Measurements from ENCODE around the gene NCAM1.

The NCAM1 gene

DNA sequence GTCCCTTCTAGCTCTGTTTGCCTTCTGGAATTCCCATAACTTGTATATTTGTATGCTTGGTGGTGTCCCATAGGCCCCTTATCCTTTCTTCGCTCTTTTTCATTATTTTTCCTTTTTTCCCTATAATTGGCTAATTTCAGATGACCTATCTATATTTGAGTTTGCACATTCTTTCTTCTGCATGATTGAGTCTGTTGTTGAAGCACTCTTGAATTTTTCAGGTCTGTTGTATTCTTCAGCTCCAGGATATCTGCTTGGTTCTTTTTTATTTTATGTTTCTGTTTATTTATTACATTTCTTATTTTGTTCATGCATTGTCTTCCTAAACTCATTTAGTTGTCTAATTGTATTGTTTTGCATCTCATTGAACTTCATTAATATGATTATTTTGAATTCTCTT, 28.0 kb downstream of the NCAM1 start:
- no peak overlapping the region for H3K4me3 ChIP-seq
- no peaks in the 10 kb centered on the region for H3K27me3 ChIP-seq
- no peak overlapping the region for H3K9ac ChIP-seq
- H3K9me3 ChIP-seq, result peaks cover 32% of the 10 kb centered on the region
- TF ChIP-seq Cebpa-rat (IDR thresholded peaks at IDR 0.05), result no peak
- H3K4me2 ChIP-seq, result no peak overlapping the region
- no peak overlapping the region for H3K27ac ChIP-seq
- H3K4me1 ChIP-seq, result no peaks in the 10 kb centered on the region
- no peaks in the 10 kb centered on the region for H4K20me1 ChIP-seq
- H3K36me3 ChIP-seq, result no peaks in the 10 kb centered on the region; the same call in 1 of the 2 replicates

DNA sequence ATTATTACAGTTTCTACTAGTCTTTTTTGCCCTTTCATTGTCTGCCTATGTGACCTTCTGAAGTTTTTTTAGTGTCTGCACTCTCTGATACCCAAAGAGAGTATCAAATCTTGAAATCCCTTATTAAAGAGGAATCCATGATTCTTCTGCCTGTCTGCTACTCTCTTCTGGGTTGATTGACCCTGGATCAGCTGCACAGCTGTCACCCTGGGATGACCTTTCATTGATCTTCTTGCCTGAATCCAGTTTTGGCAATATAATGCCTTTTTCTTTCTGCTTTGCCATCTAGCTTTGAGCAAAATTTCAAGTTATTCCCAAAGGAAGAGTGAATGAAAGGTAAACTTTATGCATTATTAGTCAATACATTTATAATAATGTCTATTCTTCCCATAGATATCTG, 32.6 kb downstream of the NCAM1 start:
- no peaks in the 10 kb centered on the region for H3K4me1 ChIP-seq
- H3K27me3 ChIP-seq, result no peaks in the 10 kb centered on the region
- H3K4me3 ChIP-seq, result no peak overlapping the region
- H3K36me3 ChIP-seq, result no peaks in the 10 kb centered on the region
- TF ChIP-seq Cebpa-rat (IDR thresholded peaks at IDR 0.05), result no peak
- H3K4me2 ChIP-seq, result no peak overlapping the region
- H3K9ac ChIP-seq, result no peak overlapping the region
- H4K20me1 ChIP-seq, result no peaks in the 10 kb centered on the region
- H3K9me3 ChIP-seq, result peaks cover 20% of the 10 kb centered on the region
- no peak overlapping the region for H3K27ac ChIP-seq

DNA sequence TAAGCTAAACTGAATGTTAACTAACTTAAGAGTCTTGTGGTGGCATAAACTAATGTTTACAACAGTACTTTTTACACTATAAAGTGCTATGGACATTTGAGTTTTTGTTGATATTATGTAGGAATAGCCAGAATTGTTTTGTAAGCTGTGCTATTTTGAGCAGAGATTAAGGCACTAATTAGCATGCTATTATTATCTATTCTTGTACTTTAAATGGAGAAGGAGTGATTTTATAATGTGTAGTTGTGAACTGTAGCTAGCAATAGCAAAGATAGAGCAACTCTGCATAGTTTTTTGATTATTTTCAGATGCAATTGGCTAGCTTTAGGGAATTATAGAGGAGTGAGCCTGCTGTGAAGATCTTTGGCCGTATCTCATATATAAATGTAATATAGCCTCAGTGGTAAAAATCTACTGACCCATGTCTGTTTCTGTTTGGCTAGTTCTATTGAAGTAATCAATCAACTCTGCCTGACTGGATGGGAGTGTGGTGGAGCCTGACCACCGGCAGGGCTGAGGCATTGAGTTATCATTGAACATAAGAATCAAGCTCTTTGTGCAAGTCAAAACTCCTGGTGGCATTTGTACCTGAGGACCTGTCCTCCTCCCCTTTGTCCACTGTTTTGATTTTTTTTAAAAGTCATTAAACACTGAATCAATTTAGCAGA, 34.3 kb downstream of the NCAM1 start:
- Histone ChIP-seq H3K4me2 (no peak overlapping the region), H3K9ac (no peak overlapping the region), H3K36me3 (no peaks in the 10 kb centered on the region), H4K20me1 (no peaks in the 10 kb centered on the region), H3K27me3 (no peaks in the 10 kb centered on the region), H3K4me1 (no peaks in the 10 kb centered on the region), H3K27ac (no peak overlapping the region), H3K4me3 (no peak overlapping the region), H3K9me3 (peaks cover 2% of the 10 kb centered on the region; the same call in 1 of the 2 replicates)
- no peak for TF ChIP-seq Cebpa-rat (IDR thresholded peaks at IDR 0.05)

DNA sequence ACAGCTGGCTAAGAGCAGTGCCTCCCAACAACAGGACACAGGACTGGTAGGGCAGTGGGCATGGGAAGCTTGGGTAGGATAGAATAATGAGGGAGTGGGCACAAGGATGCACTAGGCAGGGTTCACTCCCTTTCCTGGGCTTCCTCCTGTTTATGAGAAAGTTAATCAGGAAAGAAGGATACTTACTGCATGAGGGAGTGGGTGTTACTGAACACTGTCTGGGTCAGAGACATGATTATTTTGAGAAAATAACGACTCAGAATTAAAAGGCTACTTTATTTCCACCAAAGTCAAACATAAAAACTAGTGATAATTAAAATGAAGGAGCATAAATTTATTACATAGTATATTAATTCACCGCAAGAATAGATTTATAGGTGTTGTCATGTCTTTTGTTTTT, 35.8 kb downstream of the NCAM1 start:
- H3K4me3 ChIP-seq, result no peak overlapping the region
- no peak for TF ChIP-seq Cebpa-rat (IDR thresholded peaks at IDR 0.05)
- no peaks in the 10 kb centered on the region for H4K20me1 ChIP-seq
- no peak overlapping the region for H3K9ac ChIP-seq
- no peaks in the 10 kb centered on the region for H3K27me3 ChIP-seq
- H3K4me2 ChIP-seq, result no peak overlapping the region
- H3K36me3 ChIP-seq, result no peaks in the 10 kb centered on the region
- H3K4me1 ChIP-seq, result no peaks in the 10 kb centered on the region
- H3K9me3 ChIP-seq, result no peaks in the 10 kb centered on the region
- H3K27ac ChIP-seq, result no peak overlapping the region

DNA sequence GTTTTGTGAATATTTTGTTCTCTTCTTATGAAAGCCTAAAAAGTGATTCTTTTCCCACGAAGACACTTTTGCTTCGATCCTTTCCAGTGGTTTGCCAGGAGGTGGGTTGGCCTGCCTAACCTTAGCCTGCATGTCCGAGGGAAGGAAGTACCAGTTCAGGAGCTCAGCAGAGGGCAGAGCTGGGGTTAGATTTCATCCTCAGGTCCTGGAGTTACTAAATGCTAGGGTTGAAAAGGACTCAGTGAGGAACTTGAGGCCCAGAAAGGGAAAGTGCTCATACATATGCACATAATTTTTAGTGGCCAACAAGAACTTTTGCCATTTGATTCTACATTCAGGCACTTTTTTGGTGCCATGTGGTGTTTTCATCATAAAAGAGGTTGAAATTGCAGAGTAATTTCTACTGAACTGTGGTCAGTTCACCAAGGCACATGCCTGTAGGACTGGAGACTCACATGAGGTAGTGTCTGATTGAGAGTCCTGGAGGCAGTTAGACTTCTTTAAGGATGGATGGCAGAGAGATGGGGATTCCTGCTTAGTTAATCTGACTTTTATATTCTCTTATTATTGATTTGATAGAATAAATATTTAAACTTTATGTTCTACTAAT, 36.7 kb downstream of the NCAM1 start:
- H3K4me1 ChIP-seq, result no peaks in the 10 kb centered on the region
- H4K20me1 ChIP-seq, result no peaks in the 10 kb centered on the region

DNA sequence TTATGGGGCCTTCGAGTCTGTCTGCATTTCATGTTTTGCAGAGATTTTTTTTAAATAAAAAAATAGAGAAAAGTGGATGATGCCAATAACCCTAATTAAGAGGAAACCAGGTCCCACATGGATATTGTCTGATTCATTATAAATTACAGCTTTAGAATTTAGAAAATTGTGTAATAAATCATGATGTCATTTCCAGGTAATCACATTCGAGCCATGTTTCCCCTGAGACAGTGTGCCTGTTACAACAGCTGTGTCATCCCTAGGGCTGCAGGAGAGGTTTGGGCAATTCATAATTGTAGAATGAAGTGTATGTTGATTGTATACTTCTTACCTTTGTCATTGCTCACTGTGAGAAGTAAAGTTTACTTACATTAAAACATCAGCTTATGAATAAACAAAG, 38.3 kb downstream of the NCAM1 start:
- TF ChIP-seq Cebpa-rat (IDR thresholded peaks at IDR 0.05), result no peak

More for the DNA sequence above, 36.7 kb downstream of the NCAM1 start:
- Histone ChIP-seq H3K27ac (no peak overlapping the region), H3K4me3 (no peak overlapping the region), H3K27me3 (no peaks in the 10 kb centered on the region), H3K4me2 (no peak overlapping the region), H3K9ac (no peak overlapping the region), H3K9me3 (no peaks in the 10 kb centered on the region), H3K36me3 (no peaks in the 10 kb centered on the region)
- TF ChIP-seq Cebpa-rat (IDR thresholded peaks at IDR 0.05), result no peak

DNA sequence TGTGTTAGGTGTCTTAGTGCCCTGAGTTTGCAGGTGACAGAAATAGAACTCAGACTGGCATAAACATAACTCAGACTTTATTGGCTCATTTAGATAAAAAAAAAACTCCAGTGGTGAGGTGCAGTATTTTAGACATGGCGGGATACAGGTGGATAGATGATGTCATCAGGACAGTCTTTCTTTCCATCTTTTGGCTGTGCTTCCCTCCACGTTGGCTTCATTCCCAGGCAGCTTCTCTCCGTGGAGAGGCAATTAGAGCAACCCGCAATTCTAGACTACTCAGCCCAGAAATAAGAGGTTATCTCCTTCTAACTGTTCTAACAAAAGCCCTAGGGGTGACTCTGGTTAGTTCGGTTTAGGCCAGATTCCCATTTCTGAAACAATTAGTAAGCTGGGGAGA, 40.5 kb downstream of the NCAM1 start:
- H3K9me3 ChIP-seq, result no peaks in the 10 kb centered on the region
- H3K27ac ChIP-seq, result no peak overlapping the region
- no peaks in the 10 kb centered on the region for H4K20me1 ChIP-seq
- no peak overlapping the region for H3K9ac ChIP-seq
- no peaks in the 10 kb centered on the region for H3K36me3 ChIP-seq
- H3K4me2 ChIP-seq, result no peak overlapping the region
- H3K27me3 ChIP-seq, result no peaks in the 10 kb centered on the region
- H3K4me1 ChIP-seq, result no peaks in the 10 kb centered on the region
- H3K4me3 ChIP-seq, result no peak overlapping the region
- TF ChIP-seq Cebpa-rat (IDR thresholded peaks at IDR 0.05), result no peak

More for the DNA sequence above, 38.3 kb downstream of the NCAM1 start:
- Histone ChIP-seq H3K4me1 (no peaks in the 10 kb centered on the region), H3K4me2 (no peak overlapping the region), H3K4me3 (no peak overlapping the region), H3K9me3 (no peaks in the 10 kb centered on the region), H3K36me3 (no peaks in the 10 kb centered on the region), H4K20me1 (no peaks in the 10 kb centered on the region), H3K27me3 (no peaks in the 10 kb centered on the region), H3K27ac (no peak overlapping the region), H3K9ac (no peak overlapping the region)

DNA sequence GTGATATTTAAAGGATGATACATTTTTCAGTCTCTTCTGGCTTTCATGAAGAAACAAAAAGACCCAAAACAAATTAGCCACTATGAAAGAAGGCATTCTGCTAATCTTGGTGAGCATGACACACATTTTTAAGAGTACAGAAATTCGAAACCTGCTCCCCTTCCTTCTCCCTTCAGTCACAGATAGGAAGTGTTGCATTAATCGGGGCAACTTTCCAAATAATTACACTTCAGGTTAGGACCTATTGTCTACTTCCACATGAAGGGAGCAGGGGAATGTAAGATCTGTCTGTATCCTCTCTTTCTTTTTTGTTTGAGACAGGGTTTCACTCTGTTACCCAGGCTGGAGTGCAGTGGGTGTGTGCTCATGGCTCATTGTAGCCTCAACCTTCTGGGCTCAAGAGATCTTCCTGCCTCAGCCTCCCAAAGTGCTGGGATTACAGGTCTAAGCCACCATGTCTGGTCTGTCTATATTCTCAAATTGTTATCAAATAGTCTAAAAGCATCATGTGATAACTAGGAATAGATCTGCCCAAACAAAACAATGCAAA, 45.8 kb downstream of the NCAM1 start:
- Histone ChIP-seq H3K36me3 (no peaks in the 10 kb centered on the region), H3K4me1 (no peaks in the 10 kb centered on the region), H3K4me2 (no peak overlapping the region), H4K20me1 (no peaks in the 10 kb centered on the region), H3K9ac (no peak overlapping the region), H3K27ac (no peak overlapping the region), H3K27me3 (no peaks in the 10 kb centered on the region), H3K9me3 (no peaks in the 10 kb centered on the region), H3K4me3 (no peak overlapping the region)
- no peak for TF ChIP-seq Cebpa-rat (IDR thresholded peaks at IDR 0.05)

DNA sequence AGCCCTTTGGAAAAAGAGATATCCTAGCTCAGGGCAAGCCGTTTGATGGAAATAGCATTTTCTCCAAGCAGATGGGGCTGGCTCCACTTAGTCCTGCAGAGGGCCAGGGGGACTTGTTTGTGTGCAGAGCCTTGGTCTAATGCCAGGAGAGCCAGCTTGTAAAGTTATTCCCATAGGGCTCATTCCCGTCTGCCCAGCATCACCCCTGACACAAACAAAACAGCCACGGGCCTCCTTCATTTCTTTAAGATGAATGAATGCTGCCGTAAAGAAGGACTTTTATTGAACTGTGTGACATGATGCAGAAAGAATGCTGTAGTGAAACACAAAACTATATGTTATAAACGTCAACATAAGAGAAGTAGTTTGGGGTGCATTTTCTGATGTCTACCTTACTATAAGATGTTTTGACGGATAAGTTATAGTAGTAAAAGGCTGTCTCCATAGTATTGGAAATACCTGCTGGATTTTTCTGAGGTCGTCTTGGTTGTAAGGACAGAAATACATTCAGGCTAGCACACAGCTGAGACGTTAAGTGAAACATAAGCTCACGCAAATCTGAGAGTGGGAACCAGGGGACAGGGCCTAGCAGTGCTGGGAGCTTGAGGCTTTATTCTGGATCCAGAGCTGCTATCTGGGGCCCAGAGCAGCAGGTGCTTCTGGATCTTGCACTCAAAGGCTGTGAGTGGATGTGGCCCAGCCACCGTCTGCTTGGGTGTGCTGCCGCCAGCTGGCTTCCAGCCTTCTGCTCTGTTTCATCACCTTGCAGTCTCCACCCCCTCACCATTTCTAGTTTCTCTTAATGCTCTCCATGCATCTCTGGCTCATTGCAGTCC, 53.3 kb downstream of the NCAM1 start:
- H3K4me1 ChIP-seq, result no peaks in the 10 kb centered on the region
- no peaks in the 10 kb centered on the region for H3K9me3 ChIP-seq
- H4K20me1 ChIP-seq, result no peaks in the 10 kb centered on the region
- no peak for TF ChIP-seq Cebpa-rat (IDR thresholded peaks at IDR 0.05)
- H3K27ac ChIP-seq, result no peak overlapping the region
- H3K36me3 ChIP-seq, result no peaks in the 10 kb centered on the region
- no peak overlapping the region for H3K9ac ChIP-seq
- H3K27me3 ChIP-seq, result no peaks in the 10 kb centered on the region
- no peak overlapping the region for H3K4me2 ChIP-seq
- no peak overlapping the region for H3K4me3 ChIP-seq

DNA sequence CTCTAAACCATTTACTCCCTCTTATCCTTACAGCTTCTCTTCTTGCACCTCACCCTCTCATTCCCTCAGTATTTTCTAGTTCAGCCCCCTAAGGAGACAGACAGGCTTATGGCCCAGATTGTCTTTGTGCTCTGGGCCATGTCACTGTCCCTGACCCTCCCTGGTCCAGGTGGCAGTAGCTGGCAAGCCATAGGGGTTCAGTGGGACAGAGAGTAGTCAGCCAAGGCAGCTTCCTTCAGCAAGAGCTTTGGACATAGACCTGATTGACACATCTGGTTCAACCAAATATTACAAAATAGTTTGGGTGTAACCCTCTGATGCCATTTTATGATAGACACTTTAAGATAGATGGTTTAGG, 53.9 kb downstream of the NCAM1 start:
- TF ChIP-seq Cebpa-rat (IDR thresholded peaks at IDR 0.05), result no peak
- Histone ChIP-seq H3K9me3 (no peaks in the 10 kb centered on the region), H3K27me3 (no peaks in the 10 kb centered on the region), H3K4me2 (no peak overlapping the region), H4K20me1 (no peaks in the 10 kb centered on the region), H3K27ac (no peak overlapping the region), H3K4me3 (no peak overlapping the region), H3K9ac (no peak overlapping the region), H3K4me1 (no peaks in the 10 kb centered on the region), H3K36me3 (no peaks in the 10 kb centered on the region)
